Activated CD4-positive, alpha-beta T cell treated with anti-CD3 and anti-CD28 coated beads, Interleukin-2, amount 50 U/mL, for 4 hours (primary cell): Measurements from ENCODE around the gene DPRX.
"Not testable (repeated sequence)": the region's sequence is repeated elsewhere in the genome, so short reads cannot be mapped to it uniquely, and the experiment has no call there.

ENCODE experiments used
- DNase-seq, 2 experiments: peaks; one replicate each; pipeline ENCODE4 v3.0.0-alpha.2; 2020

DPRX gene

DNA sequence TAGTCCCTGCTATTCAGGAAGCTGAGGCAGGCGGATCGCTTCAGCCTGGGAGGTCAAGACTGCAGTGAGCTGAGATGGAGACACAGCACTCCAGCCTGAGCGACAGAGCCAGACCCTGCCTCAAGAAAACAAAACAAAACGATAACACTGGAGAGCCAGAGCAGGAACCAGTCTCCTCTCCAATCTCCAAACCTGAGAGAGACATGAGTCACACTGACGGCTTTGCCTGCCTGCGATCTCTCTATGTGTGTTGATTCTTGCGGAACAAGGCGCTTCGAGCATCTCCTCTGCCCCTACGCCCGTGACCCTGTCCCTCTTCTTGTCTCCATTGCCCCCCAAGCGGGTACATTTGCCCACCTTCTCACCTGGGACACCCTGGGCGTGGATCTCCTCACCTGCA lies 15.6 kb downstream of the DPRX start:
- no peak for DNase-seq

DNA sequence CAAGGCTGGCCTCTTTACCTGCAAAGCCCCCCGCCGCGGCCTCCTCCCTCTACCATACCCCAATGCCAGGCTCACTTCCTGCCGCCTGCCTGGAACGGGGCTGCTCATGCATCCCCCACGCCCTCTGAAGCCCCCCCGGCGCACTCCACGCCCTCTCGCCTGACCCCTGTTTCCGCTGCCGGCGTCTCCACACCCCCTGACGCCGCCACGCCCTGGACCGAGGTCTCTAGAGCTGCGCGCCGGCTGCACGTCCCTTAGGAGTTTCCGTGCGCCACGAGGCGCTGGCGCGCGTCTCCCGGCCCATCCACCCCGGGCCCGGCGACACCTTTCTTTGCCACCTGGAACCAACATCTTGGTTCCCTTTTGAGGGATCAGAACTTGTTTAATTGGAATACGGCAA lies 16.0 kb downstream of the DPRX start:
- DNase-seq, result no peak

DNA sequence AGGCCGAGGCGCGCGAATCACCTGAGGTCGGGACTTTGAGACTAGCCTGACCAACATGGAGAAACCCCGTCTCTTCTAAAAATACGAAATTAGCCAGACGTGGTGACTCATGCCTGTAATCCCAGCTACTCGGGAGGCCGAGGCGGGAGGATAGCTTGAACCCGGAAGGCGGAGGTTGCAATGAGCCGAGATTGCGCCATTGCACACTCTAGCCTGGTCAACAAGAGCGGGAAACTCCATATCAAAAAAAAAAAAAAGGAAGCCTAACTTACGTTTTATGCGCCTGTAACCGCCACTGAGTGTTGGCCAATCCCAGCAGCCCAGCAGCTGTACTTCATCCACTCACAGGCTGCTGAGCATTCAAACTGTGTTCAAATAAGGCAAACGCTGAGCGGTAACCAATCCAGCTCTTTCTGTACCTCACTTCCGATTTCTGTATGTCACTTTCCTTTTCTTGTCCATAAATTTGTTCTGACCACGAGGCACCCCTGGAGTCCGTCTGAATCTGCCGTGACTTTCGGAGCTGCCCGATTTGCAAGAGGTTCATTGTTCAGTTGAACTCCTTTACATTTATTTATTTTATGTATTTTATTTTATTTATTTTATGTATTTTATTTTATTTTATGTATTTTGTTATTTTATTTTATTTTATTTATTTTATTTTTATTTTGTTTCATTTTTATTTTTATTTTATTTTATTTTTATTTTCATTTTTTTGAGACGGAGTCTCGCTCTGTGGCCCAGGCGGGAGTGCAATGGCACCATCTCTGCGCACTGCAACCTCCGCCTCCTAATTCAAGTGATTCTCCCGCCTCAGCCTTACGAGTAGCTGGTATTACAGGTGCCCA lies 18.2 kb downstream of the DPRX start:
- DNase-seq, result no peak

DNA sequence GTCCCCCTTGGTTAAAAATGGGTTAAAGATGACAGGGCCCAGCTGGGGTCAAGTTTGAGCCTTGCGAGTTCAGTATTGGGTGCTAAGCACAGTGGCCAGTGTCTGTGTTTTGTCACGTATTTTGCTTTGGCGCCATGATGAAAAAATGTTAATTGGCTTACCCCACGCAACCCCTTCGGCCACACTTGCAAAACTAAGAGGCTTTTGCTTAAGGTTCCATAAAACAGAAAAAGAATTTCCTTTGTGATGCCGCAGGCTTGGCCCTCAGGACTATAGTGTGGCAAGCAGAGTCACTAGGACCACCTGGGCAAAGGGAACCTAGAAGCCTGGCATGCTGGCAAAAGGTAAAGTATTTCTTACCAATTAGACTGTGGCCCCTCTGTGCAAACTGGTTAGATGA lies 20.7 kb downstream of the DPRX start:
- DNase-seq, result no peak

DNA sequence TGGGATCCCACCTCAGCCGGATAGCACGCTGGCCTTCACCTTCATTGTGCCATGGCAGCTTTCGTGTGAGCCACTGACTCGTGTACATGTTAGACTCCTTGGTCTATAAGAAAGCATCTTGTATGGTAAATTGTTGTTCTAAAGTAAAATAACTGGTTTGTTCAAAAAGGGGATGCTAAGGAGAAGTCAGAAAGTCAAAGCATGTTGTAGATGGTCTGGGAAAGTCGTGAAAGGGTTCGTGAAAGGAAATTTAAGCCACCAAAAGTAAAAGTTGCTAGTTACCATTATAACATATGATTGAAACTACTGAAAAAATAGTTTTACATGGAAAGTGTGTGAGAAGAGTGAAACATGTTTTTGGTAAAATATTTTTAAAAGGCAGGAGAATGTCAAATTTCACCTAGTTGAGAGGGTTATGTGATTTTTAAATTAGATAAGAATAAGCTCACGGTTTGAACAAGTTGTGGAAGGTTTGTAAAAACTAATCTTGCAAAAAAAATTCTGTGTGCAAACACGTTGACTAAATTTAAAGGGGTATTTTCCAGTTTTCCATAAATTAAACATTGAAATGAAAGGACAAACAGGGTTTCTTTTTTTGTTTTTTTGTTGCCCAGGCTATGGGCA lies 23.4 kb downstream of the DPRX start:
- DNase-seq, result no peak

DNA sequence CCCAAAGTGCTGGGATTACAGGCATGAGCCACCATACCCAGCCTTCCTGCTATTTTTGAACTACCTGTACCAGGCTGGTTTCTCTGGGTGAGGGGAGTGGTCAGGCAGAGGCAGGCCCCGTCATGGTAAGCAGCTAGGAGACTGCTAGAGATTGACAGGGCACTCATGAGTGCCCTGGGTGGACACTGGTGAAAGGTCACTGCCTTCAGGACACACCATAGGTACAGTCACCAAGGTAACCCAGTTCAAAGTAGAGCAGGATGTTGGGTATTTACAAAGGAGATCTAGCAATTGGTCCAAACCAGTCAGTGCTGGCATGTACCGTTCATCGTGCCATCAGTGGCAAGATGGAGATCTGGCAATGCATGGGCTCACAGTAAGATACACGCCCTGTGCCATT lies 25.5 kb downstream of the DPRX start:
- no peak for DNase-seq

DNA sequence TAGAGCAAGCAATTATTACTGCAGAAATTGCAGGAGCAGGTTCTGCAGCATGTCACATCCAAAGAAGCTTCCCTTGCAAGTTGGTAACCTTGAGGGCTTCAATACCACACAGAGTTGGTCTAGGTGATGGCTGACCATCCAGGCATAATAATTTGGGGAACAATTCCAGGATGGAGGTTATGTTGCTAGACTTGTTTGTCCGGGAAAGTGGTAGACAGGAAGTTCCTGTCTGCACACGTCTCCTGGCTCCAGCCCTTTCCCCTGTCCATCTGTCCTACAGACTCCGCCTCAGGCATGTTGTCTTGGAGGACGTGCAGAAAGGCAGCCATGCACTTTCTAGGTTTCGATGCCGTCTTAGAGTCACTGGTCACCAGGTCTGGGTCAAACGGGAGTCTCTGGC lies 26.0 kb downstream of the DPRX start:
- no peak for DNase-seq

DNA sequence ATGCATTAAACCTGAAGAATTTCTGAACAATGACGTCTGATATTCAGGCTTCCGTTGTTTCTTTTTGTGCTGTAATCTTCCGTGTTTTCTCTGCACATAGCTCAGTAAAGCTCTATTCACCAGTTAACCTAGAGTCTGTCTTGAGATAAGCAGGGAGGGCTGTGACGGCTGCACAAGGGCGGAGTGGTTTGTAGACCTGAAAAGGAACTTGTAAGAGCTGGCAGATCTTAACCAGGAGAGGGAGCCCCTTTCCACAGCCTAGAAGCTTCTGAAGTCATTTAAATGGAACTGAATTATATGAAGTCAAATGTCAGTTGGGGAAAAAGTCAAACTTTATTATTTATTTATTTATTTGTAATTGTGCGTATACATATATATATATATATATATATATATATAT lies 27.5 kb downstream of the DPRX start:
- DNase-seq, result no peak

DNA sequence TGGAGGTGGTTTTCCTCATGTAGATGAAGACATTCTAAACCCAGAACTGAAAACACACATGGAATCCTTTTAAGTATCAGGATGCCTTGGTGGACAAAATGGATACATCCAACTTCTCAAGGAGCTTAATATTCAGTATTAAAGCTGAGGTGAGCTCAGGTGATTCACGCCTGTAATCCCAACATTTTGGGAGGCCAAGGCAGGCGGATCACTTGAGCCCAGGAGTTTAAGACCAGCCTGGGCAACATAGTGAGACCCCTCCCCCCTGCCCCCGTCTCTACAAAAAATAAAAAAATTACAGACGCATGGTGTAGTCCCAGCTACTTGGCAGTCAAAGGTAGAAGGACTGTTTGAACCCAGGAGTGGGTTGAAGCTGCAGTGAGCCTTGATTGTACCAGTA lies 28.8 kb downstream of the DPRX start:
- DNase-seq, result no peak

DNA sequence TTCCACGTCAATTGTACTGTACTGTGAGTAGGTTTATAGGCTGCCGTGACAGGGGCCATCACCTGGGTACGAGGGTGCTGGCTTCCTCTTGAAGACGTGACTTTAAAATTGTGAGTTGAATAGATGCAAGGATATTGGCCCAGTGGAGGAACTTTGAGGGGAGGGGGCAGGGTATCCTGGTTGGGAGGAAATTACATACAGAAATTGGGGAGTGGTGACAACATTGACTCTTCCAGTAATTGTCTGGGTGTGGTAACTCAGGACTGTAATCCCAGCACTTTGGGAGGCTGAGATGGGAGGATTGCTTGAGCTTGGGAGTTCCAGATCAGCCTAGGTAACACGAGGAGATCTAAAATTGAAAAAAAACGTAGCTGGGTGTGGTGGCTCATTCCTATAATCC lies 30.4 kb downstream of the DPRX start:
- no peak for DNase-seq

DNA sequence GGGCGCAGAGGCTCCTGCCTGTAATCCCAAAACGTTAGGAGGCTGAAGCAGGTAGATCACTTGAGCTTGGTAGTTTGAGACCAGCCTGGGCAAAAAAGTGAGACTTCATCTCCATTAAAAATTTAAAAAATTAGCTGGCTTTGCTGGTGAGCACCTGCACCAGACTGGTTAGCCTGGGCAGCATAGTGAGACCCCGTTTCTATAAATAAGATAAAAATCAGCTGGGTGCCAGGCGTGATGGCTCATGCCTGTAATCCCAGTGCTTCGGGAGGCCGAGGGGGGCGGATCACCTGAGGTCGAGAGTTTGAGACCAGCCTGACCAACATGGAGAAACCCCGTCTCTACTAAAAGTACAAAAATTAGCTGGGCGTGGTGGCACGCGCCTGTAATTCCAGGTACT lies 32.4 kb downstream of the DPRX start:
- no peak for DNase-seq

DNA sequence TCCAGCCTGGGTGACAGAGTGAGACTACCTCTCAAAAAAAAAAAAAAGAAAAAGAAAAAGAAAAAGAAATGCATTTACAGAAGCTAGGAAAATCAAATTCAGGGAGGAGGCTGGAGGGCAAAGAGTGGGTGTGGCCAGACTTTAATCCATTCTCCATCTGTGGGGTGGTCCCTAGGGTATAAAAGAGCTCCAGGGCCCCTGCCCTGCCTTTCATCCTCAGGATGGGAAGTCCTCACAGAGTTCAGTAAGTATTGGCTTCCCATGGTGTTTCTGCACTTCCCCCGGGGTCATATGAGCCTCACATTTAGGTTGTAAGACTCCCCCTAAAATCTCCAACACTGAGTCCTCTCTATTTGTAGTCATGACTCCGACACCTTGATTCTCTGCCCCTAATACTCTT lies 33.0 kb downstream of the DPRX start:
- no peak for DNase-seq

DNA sequence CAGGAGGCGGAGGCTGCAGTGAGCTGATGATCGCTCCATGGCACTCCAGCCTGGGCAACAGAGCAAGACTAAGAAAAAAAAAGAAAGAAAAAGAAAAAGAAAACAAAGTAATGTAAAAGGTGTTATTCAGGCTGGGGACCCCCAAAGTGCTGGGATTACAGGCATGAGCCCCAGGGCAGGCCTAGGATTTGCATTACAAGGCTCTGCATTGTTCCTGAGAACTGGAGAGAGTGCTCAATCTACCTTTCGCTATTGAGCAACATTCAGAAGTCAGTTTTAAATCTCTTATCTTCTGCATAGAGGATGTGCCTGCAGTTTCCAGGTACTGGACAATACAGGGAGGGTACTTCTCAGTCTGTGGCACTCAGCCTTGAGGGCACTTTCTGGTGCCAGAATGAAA lies 34.5 kb downstream of the DPRX start:
- not testable (repeated sequence) for DNase-seq

DNA sequence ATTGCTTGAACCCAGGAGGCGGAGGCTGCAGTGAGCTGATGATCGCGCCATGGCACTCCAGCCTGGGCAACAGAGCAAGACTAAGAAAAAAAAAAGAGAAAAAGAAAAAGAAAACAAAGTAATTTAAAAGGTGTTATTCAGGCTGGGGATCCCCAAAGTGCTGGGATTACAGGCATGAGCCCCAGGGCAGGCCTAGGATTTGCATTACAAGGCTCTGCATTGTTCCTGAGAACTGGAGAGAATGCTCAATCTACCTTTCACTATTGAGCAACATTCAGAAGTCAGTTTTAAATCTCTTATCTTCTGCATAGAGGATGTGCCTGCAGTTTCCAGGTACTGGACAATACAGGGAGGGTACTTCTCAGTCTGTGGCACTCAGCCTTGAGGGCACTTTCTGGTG lies 37.0 kb downstream of the DPRX start:
- not testable (repeated sequence) for DNase-seq

DNA sequence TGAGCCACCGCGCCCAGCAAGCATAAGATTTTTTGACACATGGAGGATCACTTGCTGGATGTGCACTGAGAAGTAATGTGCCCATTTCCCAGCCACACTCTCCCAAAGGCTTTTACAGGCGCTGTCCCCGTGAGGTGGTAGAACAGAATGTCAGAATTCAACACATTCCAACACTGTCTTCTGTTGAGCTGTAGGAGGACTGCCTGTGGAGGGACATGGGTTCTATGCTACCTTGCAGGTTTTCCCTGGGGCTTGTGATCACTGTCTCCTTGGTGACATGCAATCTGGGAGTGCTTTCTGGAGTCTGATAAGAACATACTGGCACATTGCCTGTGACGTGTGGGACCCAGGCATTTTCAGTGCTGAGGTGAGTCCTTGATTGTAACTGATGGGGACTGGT lies 38.5 kb downstream of the DPRX start:
- DNase-seq, result no peak

DNA sequence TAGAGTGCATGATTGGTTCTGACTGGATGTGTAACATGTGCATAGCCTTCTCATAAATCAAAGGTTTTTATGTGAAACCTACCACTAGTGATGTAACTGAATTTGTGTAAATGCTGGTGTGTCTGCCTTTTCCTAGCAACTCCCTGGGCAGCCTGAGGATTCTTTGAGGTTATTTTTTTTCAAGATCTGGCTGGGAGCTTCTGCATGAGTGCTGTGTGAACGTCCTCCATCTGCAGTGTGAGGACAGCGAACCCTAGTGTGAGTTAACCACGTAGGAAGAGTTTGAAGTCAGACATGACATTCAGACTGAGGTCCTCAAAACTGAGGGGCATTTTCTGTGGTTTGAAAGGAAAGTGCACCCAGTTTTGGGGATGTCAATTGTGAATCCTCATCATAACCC lies 39.9 kb downstream of the DPRX start:
- no peak for DNase-seq
